ENCODE measurements around the gene MAGEA2.

- no peak for TF ChIP-seq CTCF (IDR thresholded peaks at IDR 0.05)
- TF ChIP-seq SIN3A (IDR thresholded peaks at IDR 0.05; ENCODE audit: borderline replicate concordance, low read depth, low read length): peak; percentile 59; the same call in 1 of the 2 replicates
- 0 out of 2 replicates have a peak, but pooled peaks have one; percentile 12 for TF ChIP-seq JUND (IDR thresholded peaks at IDR 0.05)
These were observed 20.2 kb downstream of the MAGEA2 start, which contains the start of the genes CSAG1 and MAGEA12 for GRCh38 chrX:152733261-152733975.
